ENCODE results near the gene GPX4.

The GPX4 gene

GRCh38 chr19:1084024-1084868, 19.5 kb upstream of the GPX4 start:
- no peak for DNase-seq (ENCODE audit: low read depth)

DNA sequence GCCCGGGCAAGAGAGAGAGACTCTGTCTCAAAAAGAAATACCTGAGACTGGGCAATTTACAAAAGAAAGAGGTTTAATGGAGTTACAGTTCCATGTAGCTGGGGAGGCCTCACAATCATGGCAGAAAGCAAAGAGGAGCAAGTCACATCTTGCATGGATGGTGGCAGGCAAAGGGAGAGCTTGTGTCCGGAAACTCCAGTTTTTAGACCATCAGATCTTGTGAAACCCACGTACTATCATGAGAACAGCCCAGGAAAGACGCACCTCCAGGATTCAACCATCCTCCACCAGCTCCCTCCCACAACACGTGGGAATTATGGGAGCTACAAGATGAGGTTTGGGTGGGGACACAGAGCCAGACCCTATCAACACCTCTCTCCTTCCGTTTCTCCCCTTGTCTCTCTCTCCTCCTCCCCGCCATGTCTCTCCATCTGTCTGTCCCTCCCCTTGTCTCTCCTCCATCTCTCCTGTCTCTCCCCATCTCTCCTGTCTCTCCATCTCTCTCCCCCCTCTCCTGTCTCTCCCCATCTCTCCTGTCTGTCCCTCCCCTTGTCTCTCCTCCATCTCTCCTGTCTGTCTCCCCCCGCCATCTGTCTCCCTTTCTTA, 18.6 kb upstream of the GPX4 start:
- DNase-seq (ENCODE audit: low read depth), result no peak

- DNase-seq (ENCODE audit: low read depth), result no peak
These were observed 17.9 kb upstream of the GPX4 start for GRCh38 chr19:1085676-1086442.

GRCh38 chr19:1086613-1087012, 17.2 kb upstream of the GPX4 start:
- no peak for DNase-seq (ENCODE audit: low read depth)

- DNase-seq (ENCODE audit: low read depth), result no peak
These were observed 15.9 kb upstream of the GPX4 start for GRCh38 chr19:1087813-1088415.

GRCh38 chr19:1088416-1089010, 15.3 kb upstream of the GPX4 start:
- no peak for DNase-seq (ENCODE audit: low read depth)

DNA sequence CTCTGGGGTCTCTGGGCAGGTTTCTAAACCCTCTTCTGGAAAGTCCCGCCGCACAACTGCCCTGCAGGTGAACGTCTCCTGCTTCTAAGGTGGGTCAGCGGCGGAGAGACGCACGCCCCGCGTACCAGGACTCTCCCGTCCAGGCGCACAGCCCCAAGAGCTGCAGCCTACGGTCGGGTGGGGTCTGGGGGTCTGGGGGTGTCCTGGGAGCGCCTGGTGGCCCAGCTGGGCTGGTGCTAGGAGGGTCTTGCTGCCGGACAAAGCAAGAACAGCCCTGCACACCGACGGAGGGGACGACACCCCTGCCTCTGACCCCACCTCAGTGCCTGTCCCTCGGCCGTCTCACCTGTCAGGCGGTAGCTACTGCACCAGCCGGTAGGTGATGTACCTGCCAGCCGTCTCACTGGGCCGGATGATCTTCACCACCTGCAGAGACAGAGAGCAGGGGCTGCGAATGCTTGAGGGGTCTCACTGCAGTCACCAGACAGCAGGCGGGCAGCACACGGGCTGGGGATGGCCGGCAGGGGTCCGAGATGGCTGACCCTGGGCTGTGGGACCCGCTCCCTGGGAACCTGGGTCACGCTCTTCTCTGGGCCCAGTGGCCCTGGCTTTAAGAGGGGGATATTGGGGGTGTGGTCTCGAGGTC, 14.5 kb upstream of the GPX4 start:
- no peak for DNase-seq (ENCODE audit: low read depth)

- no peak for DNase-seq (ENCODE audit: low read depth)
These were observed 13.9 kb upstream of the GPX4 start for GRCh38 chr19:1089891-1090290.

- no peak for DNase-seq (ENCODE audit: low read depth)
These were observed 12.9 kb upstream of the GPX4 start for GRCh38 chr19:1090731-1091543.

GRCh38 chr19:1091544-1092175, 12.1 kb upstream of the GPX4 start:
- DNase-seq (ENCODE audit: low read depth), result no peak

DNA sequence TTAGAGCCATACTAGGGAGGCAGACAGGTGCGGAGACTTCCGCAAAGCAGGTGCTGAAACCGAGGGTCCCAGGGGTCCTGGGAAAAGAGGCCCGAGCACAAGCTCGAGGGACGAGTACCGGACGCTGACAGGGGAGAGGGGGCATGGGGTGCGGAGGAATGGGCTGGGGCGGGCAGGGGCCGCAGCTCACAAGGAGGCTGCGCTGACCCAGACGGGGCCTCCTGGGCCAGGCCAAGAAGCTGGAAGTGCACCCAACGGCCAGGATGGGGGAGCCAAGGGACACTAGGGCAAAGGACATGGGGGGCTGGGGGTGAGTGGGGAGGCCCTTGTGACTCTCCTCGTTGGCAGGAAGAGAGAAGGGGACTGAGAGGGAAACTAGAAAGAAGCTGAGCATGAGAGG, 10.5 kb upstream of the GPX4 start:
- no peak for DNase-seq (ENCODE audit: low read depth)

DNA sequence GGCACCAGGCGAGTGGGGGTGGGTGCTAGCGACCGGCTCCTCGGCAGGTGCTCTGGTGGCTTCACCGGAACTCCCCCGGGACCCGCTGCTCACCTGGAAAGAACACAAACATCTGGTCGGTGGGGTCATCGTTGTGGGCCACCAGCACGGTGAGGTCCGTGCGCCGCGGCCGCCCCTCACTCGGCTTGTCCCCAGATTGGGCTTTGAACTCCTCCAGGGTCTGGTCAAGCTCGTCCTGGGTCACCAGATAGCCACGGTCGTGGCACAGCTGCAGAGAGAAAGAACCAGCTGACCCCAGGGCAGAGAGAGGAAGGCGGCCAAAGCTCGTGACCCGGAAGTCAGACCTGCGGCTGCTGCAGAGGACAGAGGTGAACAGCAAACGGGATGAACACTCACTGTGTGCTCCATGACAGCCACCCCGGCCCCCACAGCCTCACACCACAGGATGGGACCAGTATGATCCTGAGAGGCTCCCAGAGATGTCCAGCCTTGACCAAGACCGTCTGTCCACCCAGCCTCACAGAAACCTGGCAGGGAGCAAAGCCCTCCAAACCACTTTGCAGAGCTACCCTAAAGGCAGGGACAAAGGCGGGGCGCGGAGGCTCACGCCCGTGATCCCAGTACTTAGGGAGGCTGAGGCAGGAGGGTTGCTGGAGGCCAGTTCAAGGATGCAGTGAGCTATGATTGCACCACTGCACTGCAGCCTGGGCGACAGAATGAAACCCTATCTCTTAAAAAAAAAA, 9.8 kb upstream of the GPX4 start:
- DNase-seq (ENCODE audit: low read depth), result no peak

DNA sequence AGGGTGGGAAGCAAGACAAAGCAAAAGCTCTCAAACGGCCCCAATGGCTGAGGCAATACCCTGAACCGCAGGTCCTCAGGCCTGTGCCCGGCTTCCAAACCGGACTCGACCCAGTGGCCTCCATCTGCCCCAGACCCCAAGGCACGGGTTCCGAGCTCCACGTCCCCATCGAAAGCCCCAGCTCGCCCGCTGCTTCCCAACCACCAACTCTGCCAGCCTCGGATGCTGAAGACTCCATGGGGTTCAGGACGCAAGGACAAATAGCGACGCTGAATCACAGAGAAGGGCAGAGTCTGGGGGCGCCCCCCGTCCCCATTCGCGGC, 9.2 kb upstream of the GPX4 start:
- DNase-seq (ENCODE audit: low read depth), result no peak

GRCh38 chr19:1094978-1095701, 8.7 kb upstream of the GPX4 start, which contains the start of gene POLR2E:
TSS of gene POLR2E (minus strand) at chr19:1095375. CDS start at chr19:1095315, 60 bp downstream.
- peak; percentile 97 for DNase-seq (ENCODE audit: low read depth)

DNA sequence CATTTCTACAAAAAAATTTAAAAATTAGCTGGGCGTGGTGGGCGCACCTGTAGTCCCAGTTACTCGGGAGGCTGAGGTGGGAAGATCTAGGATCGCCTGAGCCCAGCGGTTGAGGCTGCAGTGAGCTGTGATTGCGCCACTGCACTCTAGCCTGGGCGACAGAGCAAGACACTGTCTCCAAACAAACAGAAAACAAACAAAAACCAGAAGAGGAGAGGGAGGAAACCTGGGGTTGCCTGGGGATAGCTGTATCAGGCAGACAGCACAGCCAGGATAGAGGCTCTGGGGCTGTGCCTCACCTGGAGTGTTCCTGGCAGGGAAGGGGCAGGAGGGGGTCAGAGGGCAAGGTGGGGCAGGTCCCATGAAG, 6.0 kb upstream of the GPX4 start:
- DNase-seq (ENCODE audit: low read depth), result no peak

DNA sequence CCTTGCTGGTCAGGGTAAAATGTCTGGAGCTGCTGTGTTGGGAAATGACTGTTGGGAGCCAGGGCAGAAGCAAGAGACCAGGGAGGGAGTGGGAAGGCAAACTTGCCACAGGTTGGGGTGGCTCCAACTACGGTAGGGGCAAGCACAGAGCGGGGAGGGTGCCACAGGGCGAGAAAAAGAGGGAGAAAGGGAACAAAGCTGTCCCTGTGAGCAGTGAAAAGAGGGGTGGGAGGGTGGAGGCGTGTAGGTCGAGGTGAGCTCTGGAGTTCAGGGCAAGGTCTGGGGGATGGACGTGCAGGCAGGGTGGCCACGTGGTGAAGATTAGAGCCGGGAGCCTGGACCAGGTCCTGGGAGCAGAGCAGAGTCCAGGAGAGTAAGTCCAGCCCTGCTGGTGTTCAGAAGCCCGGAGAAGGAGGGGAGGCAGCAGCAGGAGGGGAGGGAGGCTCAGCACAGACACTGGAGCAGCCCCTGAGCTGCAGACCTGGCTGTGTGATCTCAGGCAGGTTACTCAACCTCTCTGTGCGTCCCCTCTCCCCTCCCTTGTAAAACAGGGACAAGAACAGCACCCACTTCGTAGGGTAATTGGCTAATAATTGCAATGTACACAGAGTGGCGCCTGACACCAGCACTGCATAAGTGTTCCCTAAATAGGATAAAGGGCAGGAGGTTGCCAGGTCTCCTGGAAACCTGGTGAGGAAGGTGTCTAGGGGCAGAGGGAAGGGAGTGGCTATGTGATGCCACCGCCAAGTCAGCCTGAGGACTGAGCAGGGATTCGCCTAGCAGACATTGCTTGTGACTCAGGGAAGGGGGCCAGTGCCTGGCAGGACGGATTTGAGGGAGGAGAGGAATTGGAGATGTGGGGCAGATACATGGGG, 5.4 kb upstream of the GPX4 start:
- no peak for DNase-seq (ENCODE audit: low read depth)

DNA sequence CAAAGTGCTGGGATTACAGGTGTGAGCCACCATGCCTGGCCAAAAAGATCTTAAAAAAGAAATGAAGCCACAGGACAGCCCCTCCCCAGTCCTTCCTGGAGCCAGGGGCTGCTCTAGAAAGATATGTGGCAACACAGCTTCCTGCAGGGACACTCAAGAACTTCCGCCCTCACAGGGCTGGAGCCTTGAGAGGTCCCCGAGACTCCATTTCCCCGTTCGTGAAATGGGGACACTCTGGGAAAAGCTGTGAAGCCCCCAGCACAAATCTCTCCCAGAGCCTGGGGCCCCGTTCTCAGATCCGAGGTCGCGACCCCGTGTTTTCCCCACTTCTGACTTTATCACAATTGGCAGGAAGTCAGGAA, 2.5 kb upstream of the GPX4 start:
- DNase-seq (ENCODE audit: low read depth), result no peak
